DMS 273 (cell line): ENCODE results near the gene TFR2.
A peak's percentile ranks its signal among the peaks of the same experiment; 100 is the strongest.

ENCODE experiments used
- DNase-seq: peaks from one replicate; lab custom pipeline; 2025; ENCODE audit not compliant: unreplicated experiment; lab: John Stamatoyannopoulos, UW

Gene TFR2

DNA sequence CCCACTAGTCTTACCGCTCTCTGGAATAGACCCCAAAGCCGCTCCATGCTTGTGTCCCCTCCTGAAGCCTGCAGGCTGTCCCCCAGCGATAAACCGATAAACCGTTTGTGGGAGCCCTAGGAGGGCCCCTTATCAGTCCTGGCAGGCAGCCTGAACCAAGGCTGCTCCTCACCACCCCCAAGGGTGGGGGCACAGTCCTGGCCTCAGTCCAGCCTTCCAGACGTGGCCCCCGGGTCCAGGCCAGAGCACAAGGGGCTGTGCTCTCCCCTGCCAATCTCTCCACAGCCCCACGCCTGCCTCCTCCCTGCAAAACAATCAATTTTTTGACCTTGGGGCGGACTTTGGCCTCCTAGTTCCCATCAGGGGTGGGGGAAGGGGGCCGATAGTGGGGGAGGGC is at the start of gene TFR2:
TSS of gene TFR2 (minus strand) at position 90 of the 397 bp plus-strand sequence. CDS start at position 47, 43 bp downstream.
- DNase-seq, result no peak

DNA sequence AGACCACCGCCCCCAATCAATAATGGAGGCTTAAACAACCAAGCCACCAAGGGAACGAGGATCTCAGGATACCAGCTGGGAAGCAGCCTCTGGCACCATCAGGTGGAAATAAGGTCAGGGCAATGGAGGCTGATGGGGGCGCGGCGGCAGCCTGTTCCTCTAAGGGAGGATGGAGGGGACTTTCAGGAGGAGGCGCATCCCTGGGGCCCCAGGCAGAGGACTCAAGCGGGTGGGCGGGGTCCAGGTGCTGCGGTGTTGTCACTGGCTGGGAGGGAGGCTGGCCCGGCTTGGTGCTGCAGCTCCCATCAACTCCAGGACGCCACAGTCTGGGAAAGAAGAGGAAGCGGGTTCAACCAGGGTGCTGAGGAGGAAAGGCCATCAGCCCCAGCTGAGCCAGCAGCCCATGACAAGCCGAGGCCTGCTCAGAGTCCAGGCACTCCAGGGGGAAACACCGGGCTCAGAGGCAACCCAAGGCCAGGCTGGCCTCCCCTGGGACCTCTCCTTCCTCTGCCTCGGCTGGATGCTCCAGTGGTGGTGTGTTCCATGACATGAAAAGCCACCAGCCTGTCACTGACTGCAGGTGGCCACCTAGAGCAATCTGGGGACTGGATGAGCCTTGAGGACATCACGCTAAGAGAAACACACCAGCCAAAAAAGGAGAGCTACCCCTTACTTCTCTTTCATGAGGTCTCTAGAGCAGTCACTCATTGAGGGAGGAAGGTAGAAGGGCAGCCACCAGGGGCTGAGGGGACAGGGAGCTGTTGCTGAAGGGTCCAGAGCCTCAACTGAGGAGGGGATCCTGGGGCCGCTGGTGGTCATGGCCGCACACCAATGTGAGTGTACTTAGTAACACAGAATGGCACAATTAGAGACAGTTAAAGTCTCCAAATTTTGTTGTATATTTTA is 48.1 kb upstream of the TFR2 start:
- DNase-seq, result no peak

DNA sequence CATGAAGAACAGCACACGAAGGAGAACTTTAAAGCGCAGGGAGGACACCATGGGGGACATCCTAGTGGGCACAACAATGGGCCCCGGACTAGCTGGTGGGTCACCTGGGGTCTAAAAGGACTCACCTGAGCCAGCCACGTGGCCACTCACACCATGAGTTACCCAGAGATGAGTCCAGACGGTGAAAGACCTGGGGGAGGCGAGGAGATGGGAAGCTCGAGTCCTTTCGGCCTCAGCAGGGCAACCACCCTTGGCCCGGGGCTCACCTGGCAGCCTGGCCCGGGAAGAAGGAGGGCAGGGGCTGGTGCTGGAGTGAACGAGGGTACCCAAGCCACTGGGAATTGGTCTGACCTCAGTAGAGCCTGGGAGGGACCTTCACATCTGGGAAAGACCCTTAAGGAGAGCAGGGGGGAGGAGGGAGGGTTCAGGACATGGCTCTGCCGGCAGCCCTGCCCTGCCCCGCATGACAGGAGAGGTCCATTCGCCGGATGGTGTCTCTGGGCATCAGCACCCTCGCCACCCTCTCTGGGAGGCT is 47.0 kb upstream of the TFR2 start:
- no peak for DNase-seq

DNA sequence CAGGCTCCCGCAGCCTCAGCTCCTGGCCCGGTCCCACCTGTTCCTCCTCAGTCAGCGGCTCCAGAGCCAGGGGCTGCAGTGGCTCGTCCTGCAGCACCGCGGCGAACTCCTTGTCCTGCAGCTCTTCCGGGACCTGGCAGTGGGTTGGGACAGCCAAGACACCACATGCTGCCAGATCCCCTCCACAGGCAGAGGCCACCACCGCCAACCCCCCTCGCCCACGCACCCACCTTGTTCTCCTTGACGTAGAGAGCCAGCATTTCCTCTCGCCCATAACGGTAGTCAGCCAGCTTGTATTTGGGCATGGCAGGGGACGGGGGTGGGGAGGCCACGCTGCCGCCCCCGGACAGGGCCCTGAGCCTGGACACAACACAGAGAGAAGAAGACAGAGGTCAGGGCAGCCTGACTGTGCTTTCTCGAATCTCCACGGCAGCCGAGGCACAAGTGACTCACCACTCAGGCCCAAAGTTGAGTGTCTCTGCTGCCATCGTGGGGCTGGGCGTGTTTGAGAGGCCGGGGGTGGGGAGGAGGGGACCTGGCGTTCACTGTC is 46.5 kb upstream of the TFR2 start:
- no peak for DNase-seq

DNA sequence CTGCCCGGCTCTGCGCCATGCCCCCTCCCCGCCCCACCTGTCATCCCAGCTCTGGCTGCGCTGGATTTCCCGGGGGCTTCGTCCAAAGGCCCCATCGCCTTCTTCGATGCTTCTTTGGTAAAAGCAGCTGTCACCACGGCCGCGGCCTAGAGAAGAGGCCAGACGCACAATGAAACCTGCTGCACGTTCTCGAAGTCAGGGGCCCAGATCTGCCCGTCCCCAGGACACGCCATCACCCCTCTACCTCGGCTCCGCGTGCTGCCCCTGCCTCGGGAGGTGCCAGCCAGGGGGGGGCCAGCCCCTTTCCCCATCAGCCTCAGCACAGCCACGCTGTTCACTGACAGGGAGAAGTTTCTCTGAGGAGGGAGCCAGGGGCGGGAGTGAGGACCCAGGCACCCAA is 45.9 kb upstream of the TFR2 start:
- no peak for DNase-seq

DNA sequence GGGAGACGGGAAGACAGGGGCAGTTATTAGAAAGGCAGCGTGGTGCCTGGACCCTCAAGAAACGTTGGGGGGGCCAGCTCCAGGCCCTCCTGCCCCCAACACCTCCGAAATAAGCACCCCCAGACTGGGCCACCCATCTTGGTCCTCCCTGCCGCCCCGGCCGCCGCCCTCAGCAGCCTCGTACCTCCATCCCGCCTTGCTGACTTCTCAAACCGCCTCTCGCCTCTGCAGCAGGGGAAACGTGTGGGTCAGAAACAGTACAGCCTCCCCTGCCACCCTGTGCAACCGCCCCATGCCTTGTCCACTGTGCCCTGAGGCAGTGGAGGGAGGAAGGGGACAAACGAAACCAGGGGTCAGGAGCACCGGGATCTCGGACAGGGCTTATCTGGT is 45.5 kb upstream of the TFR2 start:
- DNase-seq, result no peak

DNA sequence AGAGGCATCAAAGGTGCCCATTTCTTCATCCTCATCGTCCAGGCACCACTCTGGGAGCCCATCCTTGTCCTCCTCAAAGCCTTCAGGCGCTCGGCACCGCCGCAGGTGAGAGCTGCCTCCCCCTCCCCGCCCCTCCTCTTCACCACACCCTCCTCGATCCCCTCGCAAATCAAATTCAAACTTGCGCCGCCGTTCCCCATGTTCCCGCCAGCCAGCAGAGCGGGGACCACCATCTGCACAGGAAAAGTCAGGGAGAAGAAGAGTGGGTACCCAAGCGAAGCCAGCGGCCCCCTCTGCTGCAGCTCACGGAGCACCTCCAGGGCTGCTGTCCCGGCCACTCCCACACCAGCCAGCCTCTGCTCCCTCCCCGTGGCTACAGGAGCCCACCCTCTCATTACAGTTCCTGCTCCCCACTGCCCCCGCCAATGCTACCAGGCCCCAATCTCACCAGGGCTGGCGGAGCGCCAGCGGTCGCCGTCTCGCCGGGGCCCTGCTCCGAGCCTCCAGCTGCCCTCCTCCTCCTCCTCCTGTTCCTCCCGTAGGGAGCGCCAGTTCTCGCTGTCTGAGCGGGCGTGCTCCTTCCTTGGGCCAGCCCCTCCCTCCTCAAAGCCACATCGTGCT is 45.0 kb upstream of the TFR2 start:
- no peak for DNase-seq

DNA sequence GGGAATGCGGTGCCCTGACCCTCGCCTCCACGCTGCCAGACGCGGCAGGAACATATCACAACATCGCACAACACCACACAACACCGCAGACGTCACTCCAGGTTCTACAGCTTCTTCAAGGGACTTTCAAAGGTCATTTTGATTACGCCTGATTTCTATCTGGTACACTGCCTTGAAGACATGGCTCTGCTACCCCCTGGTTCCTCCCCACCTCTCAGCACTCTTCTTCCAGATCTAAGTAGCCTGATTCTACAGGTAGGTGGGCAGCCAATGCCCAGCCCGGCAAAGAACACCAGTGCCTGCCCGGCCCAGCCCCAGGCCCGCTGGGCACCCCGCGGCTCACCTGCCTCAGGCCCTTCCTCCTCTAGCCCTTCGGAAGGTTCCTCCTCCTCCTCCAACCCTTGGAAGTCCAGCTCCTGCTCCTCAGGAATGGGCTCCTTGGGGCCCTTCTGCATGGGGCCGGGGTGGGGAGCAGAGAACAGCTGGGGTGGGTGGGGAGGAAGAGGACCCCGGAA is 44.3 kb upstream of the TFR2 start:
- no peak for DNase-seq

DNA sequence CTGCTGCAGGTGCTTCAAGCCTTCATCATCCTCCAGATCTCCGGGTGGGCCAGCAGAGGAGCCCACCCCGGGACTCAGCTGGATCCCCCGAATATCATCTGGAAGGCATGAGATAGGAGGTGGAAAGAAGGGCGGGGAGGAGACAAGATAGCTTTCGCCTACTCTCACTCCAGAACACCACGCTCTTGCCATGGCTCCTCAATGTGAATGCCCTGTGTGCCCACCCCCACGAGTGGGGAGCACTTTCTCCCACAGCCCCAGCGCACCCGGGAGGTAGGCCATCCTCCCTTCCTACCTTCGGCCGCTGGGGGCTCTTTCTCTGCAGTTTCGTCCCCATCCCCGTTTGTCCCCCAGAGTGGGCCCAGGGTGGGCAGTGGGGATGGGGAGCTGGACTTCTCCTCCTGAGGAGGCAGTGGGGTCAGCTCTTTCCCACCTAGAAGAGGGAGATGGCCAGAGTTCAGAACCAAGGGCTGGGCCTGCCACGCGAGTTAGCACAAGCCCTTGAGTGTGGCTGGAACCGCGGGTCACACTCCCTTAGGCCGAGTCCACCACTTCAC is 43.8 kb upstream of the TFR2 start:
- DNase-seq, result no peak

DNA sequence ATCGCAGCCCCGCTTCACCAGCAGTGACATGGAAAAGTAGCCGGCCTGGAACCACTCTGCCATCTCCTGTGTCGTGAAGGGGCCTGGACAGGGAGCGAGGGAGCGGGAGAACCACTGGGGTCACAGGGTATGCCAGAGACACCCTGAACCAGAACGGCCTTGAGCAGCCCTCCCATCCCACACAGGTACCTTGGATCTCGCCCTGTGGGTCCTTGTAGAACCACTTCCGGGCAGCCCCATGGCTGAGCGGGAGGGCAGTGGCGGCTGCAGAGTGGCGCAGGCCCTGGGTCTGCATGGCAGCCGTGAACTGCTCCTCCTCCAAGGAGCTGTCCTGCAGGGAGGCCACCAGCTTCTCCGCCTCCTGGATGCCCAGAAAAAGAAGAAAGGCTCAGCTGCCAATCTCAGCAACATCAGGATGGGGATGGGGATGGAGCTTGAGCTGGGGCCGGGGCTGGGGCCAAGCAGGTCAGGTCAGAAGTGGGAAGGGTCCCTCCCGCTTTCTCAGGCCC is 43.2 kb upstream of the TFR2 start:
- no peak for DNase-seq

DNA sequence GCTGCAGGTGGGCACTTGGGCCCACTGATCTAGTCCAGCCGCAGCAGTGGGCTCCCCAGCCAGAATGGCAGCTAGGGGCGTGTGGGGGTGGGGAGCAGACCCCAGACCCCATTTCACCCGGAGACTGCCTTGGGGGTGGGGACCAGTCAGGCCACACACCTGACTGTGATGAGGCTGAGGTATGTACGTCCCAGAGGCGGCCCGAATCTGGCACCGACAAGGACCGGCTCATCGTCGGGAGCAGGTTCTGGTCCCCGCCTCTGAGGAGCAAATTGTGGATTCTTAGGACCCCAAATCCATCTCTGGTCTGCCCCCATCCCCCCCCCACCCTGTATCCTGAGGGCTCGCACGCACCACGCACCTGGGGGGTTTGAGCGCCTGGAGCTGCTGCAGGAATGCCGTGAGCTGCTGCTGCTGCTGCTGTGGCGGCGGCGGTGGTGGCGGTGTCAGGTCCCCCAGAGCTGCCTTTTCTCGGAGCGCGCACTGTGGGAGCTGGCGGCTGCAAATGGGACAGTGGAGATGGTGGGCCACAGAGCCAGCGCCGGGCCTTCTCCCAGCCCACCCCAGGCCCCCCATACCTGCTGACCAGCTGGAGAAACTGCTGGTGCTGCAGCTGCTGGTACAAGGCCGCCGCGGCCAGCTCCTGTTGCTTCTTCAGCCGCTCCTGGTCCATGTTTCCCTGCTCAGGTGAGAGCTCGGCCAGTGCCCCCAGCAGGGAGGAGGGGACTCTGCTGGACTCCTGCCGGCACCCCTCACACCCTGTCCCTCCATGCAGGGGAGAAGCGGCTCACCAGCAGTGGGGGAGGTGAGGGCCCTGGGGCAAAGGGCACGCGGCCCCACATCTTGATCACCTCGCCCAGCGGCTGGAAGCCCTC is 42.5 kb upstream of the TFR2 start:
- no peak for DNase-seq

DNA sequence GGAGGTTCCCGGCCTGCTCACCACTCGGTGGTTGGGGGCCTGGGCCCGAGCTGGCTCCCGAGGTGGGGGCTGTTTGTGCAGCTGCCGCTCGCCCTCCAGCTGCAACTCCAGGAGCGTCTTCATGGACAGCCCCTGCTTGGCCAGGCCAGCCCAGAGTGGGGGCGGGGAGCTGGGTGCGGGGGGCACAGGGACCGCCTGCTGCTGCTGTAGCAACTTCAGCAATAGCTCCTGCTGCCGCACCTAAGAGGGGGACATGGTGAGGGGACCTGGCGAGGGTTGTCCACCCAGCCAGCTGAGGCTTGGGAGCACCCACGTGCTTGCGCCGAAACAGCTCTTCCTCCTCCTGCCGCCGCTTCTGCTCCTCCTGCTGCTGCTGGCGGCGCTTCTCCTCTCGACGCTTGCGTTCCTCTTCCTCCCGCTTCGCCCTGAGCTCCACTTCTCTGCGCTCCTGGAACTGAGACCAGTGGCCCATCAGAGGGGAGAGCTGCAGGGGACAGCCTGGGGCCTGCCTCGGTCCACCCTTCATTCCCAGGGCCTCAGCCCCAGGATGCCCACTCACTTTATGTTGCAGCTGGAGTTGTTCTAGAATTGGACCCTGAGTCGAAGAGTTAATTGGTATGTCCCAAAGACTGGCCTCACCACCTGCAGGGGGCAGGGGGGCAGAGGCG is 41.8 kb upstream of the TFR2 start:
- DNase-seq, result no peak

DNA sequence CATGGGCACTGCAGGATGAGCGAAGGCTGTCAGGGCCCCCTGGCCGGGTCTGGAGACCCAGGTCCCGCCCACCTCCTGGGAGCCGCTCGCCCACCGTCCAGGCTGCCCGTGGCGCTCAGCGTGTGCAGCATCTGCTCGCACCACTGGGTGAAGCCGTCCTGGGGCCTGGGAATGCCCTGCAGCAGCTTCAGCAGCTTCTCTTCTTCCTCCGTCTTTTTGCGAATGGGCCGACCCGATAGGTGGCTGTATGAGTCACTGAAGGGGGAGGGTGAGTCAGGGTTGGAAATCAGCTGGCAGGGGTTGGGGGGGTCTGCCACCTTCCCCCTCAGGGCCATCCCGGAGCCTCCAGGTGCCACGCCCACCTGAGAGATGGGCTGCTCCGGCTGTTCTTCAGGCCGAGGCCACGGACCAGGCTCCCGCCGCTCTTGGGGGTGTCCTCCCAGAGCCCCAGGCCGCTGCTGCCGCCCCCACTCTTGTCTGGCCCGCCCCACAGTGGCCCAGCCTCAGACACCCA is 40.9 kb upstream of the TFR2 start:
- no peak for DNase-seq

DNA sequence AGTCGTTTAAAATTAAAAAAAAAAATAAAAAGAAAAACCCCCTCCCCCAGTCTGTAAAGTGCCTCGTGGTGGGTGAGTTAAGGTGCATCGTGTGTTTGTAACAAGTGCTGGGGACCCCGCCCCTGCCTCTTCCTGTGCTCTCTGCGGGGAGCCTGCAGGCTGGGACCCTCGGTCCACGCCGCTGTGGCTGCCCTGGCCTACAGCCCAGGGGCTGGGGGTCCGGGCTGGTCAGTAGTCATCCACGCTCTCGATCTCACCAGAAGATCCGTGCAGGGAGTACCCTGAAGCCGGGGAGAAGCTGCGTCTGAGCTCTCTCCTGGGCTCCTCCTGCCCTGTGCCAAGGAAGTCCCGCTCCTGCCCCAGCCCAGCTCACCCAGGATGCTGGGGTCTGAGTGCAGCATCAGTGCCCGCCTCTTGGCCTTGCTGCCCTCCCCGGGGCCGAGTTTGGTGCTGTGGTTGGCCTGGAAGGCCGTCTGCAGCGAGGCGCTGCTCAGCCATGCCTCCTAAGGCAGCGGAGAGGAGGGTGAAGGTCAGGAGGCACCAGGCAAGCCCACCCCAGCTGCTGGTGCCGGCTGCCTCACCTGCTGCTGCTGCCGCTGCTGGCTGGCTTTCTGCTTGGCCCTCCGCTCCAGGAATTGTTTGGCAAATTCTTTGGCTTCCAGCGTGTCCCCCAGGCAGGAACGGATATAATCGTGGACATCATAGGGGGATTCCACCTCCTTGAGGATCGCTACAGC is 40.3 kb upstream of the TFR2 start:
- DNase-seq, result no peak

DNA sequence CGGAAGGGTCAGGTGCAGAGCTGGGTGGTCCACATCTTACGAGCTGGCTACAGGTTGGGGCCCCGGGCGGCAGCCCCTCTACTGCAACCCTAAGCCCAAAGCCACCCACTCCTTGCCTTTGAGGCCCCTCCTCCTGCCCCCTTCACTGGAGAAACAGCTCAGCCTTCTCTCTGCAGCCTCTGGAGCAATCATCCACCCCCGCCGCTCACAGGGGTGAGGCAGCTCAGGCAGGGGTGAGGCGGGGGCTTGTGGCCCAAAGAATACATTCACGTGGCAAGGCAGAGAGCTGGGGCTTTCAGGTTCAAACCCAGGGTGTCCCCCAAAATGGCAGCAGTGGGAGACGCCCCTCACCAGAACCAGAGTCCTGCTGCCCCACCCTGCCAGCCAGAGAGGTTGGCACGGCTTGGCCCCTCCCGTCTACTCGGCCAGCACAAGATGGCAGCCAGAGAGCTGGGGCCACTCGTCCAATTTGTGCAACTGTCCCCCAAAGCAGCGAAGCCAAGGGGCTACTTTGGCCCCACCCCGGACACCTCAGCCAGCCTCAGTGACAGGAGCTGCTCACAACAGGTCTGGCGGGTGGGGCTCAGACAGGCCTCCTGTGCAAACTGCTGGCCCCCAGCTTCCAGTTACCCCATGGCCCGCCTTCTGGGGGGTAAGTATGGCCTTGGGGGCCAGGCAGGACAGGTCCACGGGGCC is 39.4 kb upstream of the TFR2 start:
- peak; percentile 61 for DNase-seq

DNA sequence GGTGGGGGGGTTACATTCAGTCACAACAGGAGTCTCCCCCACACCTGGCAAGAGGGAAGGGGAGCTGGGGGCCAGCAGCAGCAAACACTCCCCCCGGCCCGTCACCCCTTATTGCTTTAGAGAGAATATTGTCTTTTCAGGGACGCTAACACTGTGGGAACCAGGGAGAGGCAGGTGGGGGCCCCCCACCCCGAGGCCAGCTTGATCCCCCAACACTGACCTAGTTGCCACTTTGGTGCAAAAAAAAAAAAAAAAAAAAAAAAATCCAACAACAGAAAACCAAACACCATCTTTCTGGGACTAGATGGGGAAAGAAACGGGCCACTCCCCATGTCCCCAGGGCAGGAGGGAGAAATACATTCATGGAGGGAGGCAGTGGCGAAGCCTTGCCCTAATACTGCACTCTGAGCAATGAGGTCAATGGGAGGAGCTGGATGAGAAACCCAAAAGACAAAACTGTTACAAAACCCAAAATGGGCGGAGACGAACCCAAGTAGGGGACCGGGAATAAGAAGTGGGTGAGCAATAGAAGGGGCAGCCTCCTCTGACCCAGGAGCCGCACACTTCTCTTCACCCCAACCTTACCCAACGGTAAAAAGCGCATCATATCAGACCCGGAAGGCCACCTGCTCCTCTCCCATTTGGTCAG is 38.7 kb upstream of the TFR2 start:
- peak; percentile 61 for DNase-seq

DNA sequence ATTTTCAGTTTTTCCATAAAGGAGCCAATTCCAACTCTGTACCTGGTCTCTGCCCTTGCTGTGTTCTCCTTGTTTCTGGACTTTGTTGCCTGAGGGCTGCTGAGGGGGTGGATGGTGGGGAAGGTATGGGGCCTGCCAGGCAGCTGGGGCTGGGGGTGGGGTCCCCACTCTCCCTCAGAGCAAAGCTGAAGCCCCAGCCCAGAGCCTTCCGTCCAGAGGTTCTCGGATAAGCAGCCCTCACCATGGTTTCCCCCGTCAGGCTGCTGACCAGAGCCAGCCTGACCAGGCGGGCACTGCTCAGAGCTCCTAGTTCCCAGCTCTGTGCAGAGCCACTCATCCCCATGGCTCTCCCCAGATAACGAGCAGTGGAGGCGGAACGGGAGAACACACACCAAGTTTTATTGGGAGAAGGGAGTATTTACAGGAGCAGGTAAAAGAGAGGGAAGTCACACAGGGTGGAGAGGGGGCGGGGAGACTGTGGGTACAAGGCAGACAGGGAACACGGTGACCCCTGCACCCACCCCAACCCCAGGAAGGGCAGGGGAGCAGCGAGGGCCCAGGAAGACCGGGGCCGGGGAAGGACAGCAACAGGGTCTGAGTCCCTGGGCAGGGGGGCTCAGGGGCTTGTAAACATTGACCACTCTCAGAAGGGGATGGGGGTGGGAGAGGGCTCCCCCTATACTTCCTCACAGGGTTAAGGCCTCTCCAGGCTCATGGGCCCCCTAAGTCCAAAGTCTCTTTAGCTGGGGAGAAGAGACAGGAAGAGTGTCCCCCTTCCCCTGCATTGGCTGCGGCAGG is 38.0 kb upstream of the TFR2 start:
- DNase-seq, result peak; percentile 53
